Right lobe of liver (tissue), 6 donors: Measurements from ENCODE around the gene SIRT1. TPM values are rescaled to one million over a fixed set of nuclear protein-coding genes. Genes with fewer than 3 reads are reported as not detected.
"Not testable (repeated sequence)": the region's sequence is repeated elsewhere in the genome, so short reads cannot be mapped to it uniquely, and the experiment has no call there.

Experiments
- ATAC-seq, 4 donors: fragments of 200-7000 bp; cut with Tn5 transposase; one replicate each; pipeline ENCODE4 v1.9.1; 2020; ENCODE audit warnings: mild to moderate bottlenecking in 4 of 4, moderate library complexity in 4 of 4
- DNase-seq, 3 donors: peaks; one replicate each; pipeline ENCODE4 v3.0.0-alpha.2; 2020
- H3K27ac ChIP-seq, 3 donors: fragments of 200-600 bp; one replicate each; pipeline ENCODE4 v1.8.0; 2022
- H3K27me3 ChIP-seq, 2 donors: fragments of 200-600 bp; one replicate each; pipeline ENCODE4 v1.8.0; 2022
- H3K36me3 ChIP-seq, 4 donors: fragments of 200-600 bp; sonication (generic) in 1 of 4; one replicate each; pipeline versions ENCODE4 v1.5.1 to v1.8.0; 2017 to 2022; ENCODE audit warnings: control low read depth in 1 of 4
- H3K4me1 ChIP-seq, 4 donors: fragments of 200-600 bp; sonication (generic) in 1 of 4; one replicate each; pipeline versions ENCODE4 v1.5.1 to v1.8.0; 2017 to 2022; ENCODE audit warnings: control low read depth in 1 of 4
- H3K4me3 ChIP-seq, 3 donors: fragments of 200-600 bp; one replicate each; pipeline ENCODE4 v1.8.0; 2022
- H3K9me3 ChIP-seq, 4 donors: fragments of 200-600 bp; sonication (generic) in 1 of 4; one replicate each; pipeline versions ENCODE4 v1.5.1 to v1.8.0; 2017 to 2022; ENCODE audit warnings: control low read depth in 1 of 4
- CTCF ChIP-seq, 4 donors: fragments of 200-600 bp in 3 of 4; fragments of 450-650 bp in 1 of 4; IDR thresholded peaks; one replicate each; pipeline versions ENCODE4 v1.5.1 to v1.8.0; 2016 to 2022; ENCODE audit warnings: antibody characterized with exemption in 4 of 4, mild to moderate bottlenecking in 2 of 4
- POLR2A ChIP-seq: fragments of 450-650 bp; IDR thresholded peaks from one replicate; pipeline ENCODE4 v1.6.1; 2017; ENCODE audit warnings: antibody characterized with exemption, mild to moderate bottlenecking
- WGBS: methylation state at CpG from one replicate; pipeline ENCODE4 v1.1.6; 2018; ENCODE audit warnings: low coverage, low lambda C conversion rate; ENCODE audit not compliant: insufficient coverage; ENCODE audit errors: missing lambda C conversion rate; 5-methylcytosine and 5-hydroxymethylcytosine counted together
- intact Hi-C, 2 donors: fragments of 100-400 bp; cut with DNase I; formaldehyde crosslinking; loops; one replicate each; pipeline versions ENCODE4 v1.11.2 to v1.14.1; 2022
- small RNA-seq, 2 experiments: library from RNA; depleted of rRNA; stranded (forward); fragments of <200 nt; gene quantifications; one replicate each; pipeline ENCODE3, GENCODE V24; 2016
- total RNA-seq, 6 experiments: library from RNA; depleted of rRNA in 2 of 6; stranded (reverse); fragments of >200 nt in 2 of 6; fragmentation: NEBNext Ultra II Directional in 3 of 6; extraction: Animal tissue kit (Norgen Biotek cat#: 25700) in 3 of 6; gene quantifications; one replicate each; pipeline versions ENCODE4 v1.1.0 to v1.2.4, GENCODE V29; 2016 to 2023
- donor health status: DM: no; HTN: yes; CAD: no.
- donor health status: DM: no; HTN: no; CAD: no.
- donor health status: DM: no; HTN: no; CAD: no.
- donor health status: DM: no; HTN: yes; CAD: no.
- donor health status: DM: no; HTN: yes; CAD: no.

The SIRT1 gene
- total RNA-seq, 6 experiments from 2014 or later, result 4.4 to 11.5 (median 6.7) TPM

GRCh38 chr10:67943917-67944316 is 59.5 kb downstream of the SIRT1 start:
- no peak for DNase-seq
- WGBS, result no CpG with 5 or more reads among the region's 2 CpGs
- intact Hi-C loops, result no loop called here
- no peak overlapping the region for H3K27ac ChIP-seq
- no peaks in the 10 kb centered on the region for H3K27me3 ChIP-seq
- no peaks in the 10 kb centered on the region for H3K4me1 ChIP-seq
- TF ChIP-seq POLR2A, result no peak
- TF ChIP-seq CTCF (IDR thresholded peaks at IDR 0.05), result no peak
- H3K36me3 ChIP-seq, result peaks cover 0 to 33% (median 1%) of the 10 kb centered on the region in 4 donors
- no peaks in the 10 kb centered on the region for H3K9me3 ChIP-seq
- H3K4me3 ChIP-seq, result no peak overlapping the region
- no peak for ATAC-seq

GRCh38 chr10:67955614-67956013 is 71.2 kb downstream of the SIRT1 start:
- DNase-seq, result no peak
- Histone ChIP-seq H3K27me3 (no peaks in the 10 kb centered on the region), H3K4me3 (no peak overlapping the region), H3K27ac (no peak overlapping the region), H3K36me3 (peaks cover 0 to 23% (median 0%) of the 10 kb centered on the region in 4 donors), H3K4me1 (peaks cover 0 to 9% (median 4%) of the 10 kb centered on the region in 4 donors), H3K9me3 (no peaks in the 10 kb centered on the region)
- WGBS, result 97% methylated on average over 5 of the region's 6 CpGs
- ATAC-seq, result no peak
- intact Hi-C loops, result no loop called here
- TF ChIP-seq CTCF (IDR thresholded peaks at IDR 0.05) (no peak), POLR2A (no peak)

- H3K27ac ChIP-seq, result peak overlapping the region in 1 of 3 donors; percentile 17
- intact Hi-C loops, result no loop called here
- H3K9me3 ChIP-seq, result no peaks in the 10 kb centered on the region
- whole genome bisulfite sequencing, result 31% methylated on average over 7 of the region's 8 CpGs
- TF ChIP-seq POLR2A (no peak), CTCF (IDR thresholded peaks at IDR 0.05) (no peak)
- H3K36me3 ChIP-seq, result peaks cover 0 to 6% (median 0%) of the 10 kb centered on the region in 4 donors
- H3K4me1 ChIP-seq, result peaks cover 0 to 9% (median 4%) of the 10 kb centered on the region in 4 donors
- no peak overlapping the region for H3K4me3 ChIP-seq
- peak; percentile 29 to 71 (median 59) for DNase-seq
- no peaks in the 10 kb centered on the region for H3K27me3 ChIP-seq
- peak; percentile 98 to 100 (median 98) for ATAC-seq
Observed at GRCh38 chr10:67959839-67960476, 75.5 kb downstream of the SIRT1 start.

GRCh38 chr10:67965456-67965855 is 81.0 kb downstream of the SIRT1 start:
- no peak for TF ChIP-seq POLR2A
- no peak for TF ChIP-seq CTCF (IDR thresholded peaks at IDR 0.05)
- Histone ChIP-seq H3K4me1 (peaks cover 0 to 1% (median under 1%) of the 10 kb centered on the region in 4 donors), H3K4me3 (no peak overlapping the region), H3K9me3 (no peaks in the 10 kb centered on the region), H3K27me3 (no peaks in the 10 kb centered on the region), H3K27ac (no peak overlapping the region), H3K36me3 (peaks cover 0 to 10% (median 5%) of the 10 kb centered on the region in 4 donors)
- ATAC-seq (no peak), DNase-seq (no peak)
- 90% methylated on average over 2 of the region's 2 CpGs for WGBS
- intact Hi-C loops, result no loop called here

GRCh38 chr10:67966035-67966434 is 81.6 kb downstream of the SIRT1 start:
- H3K27ac ChIP-seq, ATAC-seq, H3K9me3 ChIP-seq, intact Hi-C loops, H3K4me1 ChIP-seq, DNase-seq, H3K27me3 ChIP-seq, H3K4me3 ChIP-seq: not testable (repeated sequence)
- 83% methylated on average over 4 of the region's 4 CpGs for WGBS
- peaks cover 0 to 10% (median 5%) of the 10 kb centered on the region in 4 donors for H3K36me3 ChIP-seq

Small RNA genes within 50 kb of the gene (small RNA-seq; reads per million reads assigned to genes)
- 0 reads per million in 2 experiments for gene RNU6-523P

Other genes starting within 250 kb of the SIRT1 start
- 1 to 10 TPM in 5 of 6 experiments, under 1 TPM in 1; 0.19 to 3.6 (median 1.2) TPM for gene CTNNA3, start 188.5 kb upstream of the SIRT1 start, total RNA-seq
- gene DNAJC12, start 46.5 kb upstream of the SIRT1 start, total RNA-seq, result 10 to 100 TPM; 11.8 to 25.6 (median 20.9) TPM
- gene HERC4, start 190.6 kb downstream of the SIRT1 start, total RNA-seq, result 10 to 100 TPM; 17.6 to 32.2 (median 26.9) TPM
- gene MYPN, start 224.8 kb downstream of the SIRT1 start, total RNA-seq, result under 1 TPM in 4 of 6 experiments, not detected in 2; 0.07 to 0.31 (median 0.10) TPM